Measurements from ENCODE around the gene MYL2.

DNA sequence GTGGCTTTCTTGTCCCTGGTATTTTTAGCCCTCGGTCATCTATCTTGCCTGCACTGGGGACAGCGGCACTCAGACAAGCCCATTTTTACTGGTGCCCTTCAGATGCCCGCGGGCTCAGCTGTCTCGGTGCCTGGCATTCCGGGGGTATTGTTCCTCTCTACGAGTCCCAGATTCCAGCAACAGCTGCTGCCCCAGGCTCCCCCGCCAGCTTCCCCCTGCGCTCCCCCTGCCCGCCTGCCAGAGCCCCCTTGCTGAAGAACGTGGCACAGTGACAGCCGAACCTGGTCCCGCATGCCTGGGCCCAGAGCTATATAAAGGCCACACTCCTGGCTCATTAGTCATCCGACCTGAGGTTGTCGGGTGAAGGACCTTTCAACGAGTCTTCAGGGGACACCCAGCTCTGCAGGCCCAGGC is 10.9 kb upstream of the MYL2 start:
- TF ChIP-seq FOXM1 (IDR thresholded peaks at IDR 0.05; ENCODE audit: borderline replicate concordance) (no peak), HDGF (IDR thresholded peaks at IDR 0.05; ENCODE audit: borderline replicate concordance) (no peak), FOXK2 (IDR thresholded peaks at IDR 0.05) (no peak), TARDBP (IDR thresholded peaks at IDR 0.05) (no peak), SUZ12 (IDR thresholded peaks at IDR 0.05) (no peak), SP1 (IDR thresholded peaks at IDR 0.05) (no peak), NFRKB (IDR thresholded peaks at IDR 0.05) (no peak), BHLHE40 (IDR thresholded peaks at IDR 0.05; ENCODE audit: borderline replicate concordance) (no peak), ELF4 (IDR thresholded peaks at IDR 0.05) (no peak)

Measured in HEK293T (cell line).